Fibroblast of lung (primary cell): ENCODE data around the gene PBX1. TPM values are rescaled to one million over a fixed set of nuclear protein-coding genes. Genes with fewer than 3 reads are reported as not detected.

ENCODE experiments used
- DNase-seq, 2 donors: peaks; one replicate each; pipeline versions ENCODE4 v3.0.0 to v3.0.0-alpha.2; 2010; ENCODE audit warnings: low read depth in 2 of 2
- H2AFZ ChIP-seq: 2 replicates; pipeline ENCODE4 v1.5.1; 2012; ENCODE audit warnings: low read length, control low read depth, inconsistent platforms
- H3K27ac ChIP-seq: 2 replicates; pipeline ENCODE4 v1.5.1; 2011; ENCODE audit warnings: low read length, control low read depth; ENCODE audit not compliant: insufficient read depth
- H3K27me3 ChIP-seq: 2 replicates; pipeline ENCODE4 v1.5.1; 2011; ENCODE audit warnings: mild to moderate bottlenecking, low read length; ENCODE audit not compliant: control insufficient read depth, insufficient read depth
- H3K36me3 ChIP-seq: 2 replicates; pipeline ENCODE4 v1.5.1; 2011; ENCODE audit warnings: low read length; ENCODE audit not compliant: control insufficient read depth, insufficient read depth
- H3K4me1 ChIP-seq: 2 replicates; pipeline ENCODE4 v1.5.1; 2011; ENCODE audit warnings: low read length; ENCODE audit not compliant: control insufficient read depth, insufficient read depth; ENCODE audit errors: extremely low read depth
- H3K4me2 ChIP-seq: 2 replicates; pipeline ENCODE4 v1.5.1; 2011; ENCODE audit warnings: low read length, control low read depth; ENCODE audit not compliant: insufficient read depth; ENCODE audit errors: extremely low read depth
- H3K4me3 ChIP-seq, 4 experiments: fragments of 200-600 bp in 1 of 4; sonication (generic) in 1 of 4; replicated peaks in 1 of 4; 2 replicates each; pipeline ENCODE4 v1.5.1; 2011 to 2016; ENCODE audit warnings: low read length in 4 of 4, low read depth in 3 of 4, mild to moderate bottlenecking in 3 of 4, control low read depth in 2 of 4, inconsistent platforms in 1 of 4, mixed read lengths in 1 of 4; ENCODE audit not compliant: insufficient read depth in 1 of 4; ENCODE audit errors: control extremely low read depth in 1 of 4
- H3K79me2 ChIP-seq: 2 replicates; pipeline ENCODE4 v1.5.1; 2012; ENCODE audit warnings: mild to moderate bottlenecking, low read length, inconsistent platforms; ENCODE audit not compliant: control insufficient read depth, insufficient read depth
- H3K9ac ChIP-seq: 2 replicates; pipeline ENCODE4 v1.5.1; 2011; ENCODE audit warnings: mild to moderate bottlenecking, low read length, control low read depth; ENCODE audit not compliant: insufficient read depth
- H3K9me3 ChIP-seq: 2 replicates; pipeline ENCODE4 v1.5.1; 2012; ENCODE audit warnings: low read depth, low read length; ENCODE audit not compliant: control insufficient read depth, insufficient read depth
- H4K20me1 ChIP-seq: 2 replicates; pipeline ENCODE4 v1.5.1; 2011; ENCODE audit warnings: low read length; ENCODE audit not compliant: control insufficient read depth, insufficient read depth; ENCODE audit errors: extremely low read depth
- EZH2 ChIP-seq: IDR thresholded peaks from 2 replicates; pipeline ENCODE4 v1.5.1; 2012; ENCODE audit warnings: low read length, control low read depth, mild to moderate bottlenecking; ENCODE audit errors: missing control alignments
- polyA plus RNA-seq, 2 donors: library from polyadenylated mRNA; depleted of rRNA in 1 of 2; stranded (reverse) in 1 of 2; unstranded in 1 of 2; fragments of >200 nt; gene quantifications; 2 replicates each; pipeline ENCODE4 v1.2.1, GENCODE V29; 2011 to 2012; ENCODE audit warnings: missing spikeins in 1 of 2
- total RNA-seq: library from RNA; depleted of rRNA; stranded (reverse); fragments of >200 nt; gene quantifications from 2 replicates; pipeline ENCODE4 v1.2.1, GENCODE V29; 2014
- TF ChIP-seq, protein P1 (sequence below), 2 donors: IDR thresholded peaks in 1 of 2; conservative IDR thresholded peaks in 1 of 2; 1 replicate in 1 of 2; 2 replicates in 1 of 2; pipeline ENCODE4 v1.5.1; 2011 to 2012; ENCODE audit warnings: low read length in 2 of 2, control low read depth in 1 of 2, inconsistent platforms in 1 of 2, low read depth in 1 of 2, mild to moderate bottlenecking in 1 of 2

The PBX1 gene
- total and polyA plus RNA-seq, 2 donors (not counting 1 experiment from before 2014, with no cell fraction given), result 43.1 to 46.7 TPM

GRCh38 chr1:164772635-164773034 is 213.7 kb downstream of the PBX1 start:
- TF ChIP-seq EZH2, result no peak
- H3K27me3 ChIP-seq, result no peaks in the 10 kb centered on the region
- H3K9ac ChIP-seq, result no peak overlapping the region
- no peaks in the 10 kb centered on the region for H3K9me3 ChIP-seq
- peak; percentile 88 to 99 for DNase-seq
- no peaks in the 10 kb centered on the region for H4K20me1 ChIP-seq
- H3K4me2 ChIP-seq, result peak overlapping the region; percentile 41
- H3K79me2 ChIP-seq, result no peaks in the 10 kb centered on the region
- no peak overlapping the region for H2AFZ ChIP-seq
- peak overlapping the region; percentile 66 for H3K27ac ChIP-seq
- H3K36me3 ChIP-seq, result no peaks in the 10 kb centered on the region
- peaks cover 36% of the 10 kb centered on the region for H3K4me1 ChIP-seq
- no peak overlapping the region for H3K4me3 ChIP-seq

DNA sequence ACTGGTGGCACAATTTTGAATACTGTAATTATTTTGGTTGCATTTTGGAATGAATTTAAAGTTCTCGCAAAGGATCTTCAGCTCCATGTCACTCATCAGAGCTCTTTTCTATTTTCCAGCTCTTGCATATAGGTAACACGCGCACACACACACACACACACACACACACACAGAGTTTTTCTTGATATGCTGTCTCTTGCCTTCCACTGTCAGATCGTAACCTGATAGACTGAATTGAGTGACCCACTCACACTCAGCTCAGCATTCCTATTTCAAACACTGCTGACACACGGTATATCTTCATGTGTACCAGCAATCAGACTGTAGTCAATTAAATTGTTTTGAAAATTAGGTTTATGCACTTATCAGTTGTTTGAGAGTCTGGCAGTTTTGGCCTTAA is 214.1 kb downstream of the PBX1 start:
- Histone ChIP-seq H4K20me1 (no peaks in the 10 kb centered on the region), H3K4me2 (peak overlapping the region; percentile 37), H3K36me3 (no peaks in the 10 kb centered on the region), H2AFZ (no peak overlapping the region), H3K79me2 (no peaks in the 10 kb centered on the region), H3K9ac (no peak overlapping the region), H3K27ac (peak overlapping the region; percentile 66), H3K4me3 (no peak overlapping the region), H3K4me1 (peaks cover 32% of the 10 kb centered on the region), H3K27me3 (no peaks in the 10 kb centered on the region), H3K9me3 (no peaks in the 10 kb centered on the region)
- TF ChIP-seq, protein P1, sequence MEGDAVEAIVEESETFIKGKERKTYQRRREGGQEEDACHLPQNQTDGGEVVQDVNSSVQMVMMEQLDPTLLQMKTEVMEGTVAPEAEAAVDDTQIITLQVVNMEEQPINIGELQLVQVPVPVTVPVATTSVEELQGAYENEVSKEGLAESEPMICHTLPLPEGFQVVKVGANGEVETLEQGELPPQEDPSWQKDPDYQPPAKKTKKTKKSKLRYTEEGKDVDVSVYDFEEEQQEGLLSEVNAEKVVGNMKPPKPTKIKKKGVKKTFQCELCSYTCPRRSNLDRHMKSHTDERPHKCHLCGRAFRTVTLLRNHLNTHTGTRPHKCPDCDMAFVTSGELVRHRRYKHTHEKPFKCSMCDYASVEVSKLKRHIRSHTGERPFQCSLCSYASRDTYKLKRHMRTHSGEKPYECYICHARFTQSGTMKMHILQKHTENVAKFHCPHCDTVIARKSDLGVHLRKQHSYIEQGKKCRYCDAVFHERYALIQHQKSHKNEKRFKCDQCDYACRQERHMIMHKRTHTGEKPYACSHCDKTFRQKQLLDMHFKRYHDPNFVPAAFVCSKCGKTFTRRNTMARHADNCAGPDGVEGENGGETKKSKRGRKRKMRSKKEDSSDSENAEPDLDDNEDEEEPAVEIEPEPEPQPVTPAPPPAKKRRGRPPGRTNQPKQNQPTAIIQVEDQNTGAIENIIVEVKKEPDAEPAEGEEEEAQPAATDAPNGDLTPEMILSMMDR (conservative IDR thresholded peaks at IDR 0.05 in 1 of 2, IDR thresholded peaks at IDR 0.05 in 1 of 2; ENCODE audit: low read depth in 1 of 2, low read length in 2 of 2), result no peak
- no peak for TF ChIP-seq EZH2
- no peak for DNase-seq

GRCh38 chr1:164774413-164774812 is 215.4 kb downstream of the PBX1 start:
- Histone ChIP-seq H4K20me1 (no peaks in the 10 kb centered on the region), H3K27ac (peak overlapping the region; percentile 0), H3K79me2 (no peaks in the 10 kb centered on the region), H3K4me3 (no peak overlapping the region), H3K4me2 (peak overlapping the region; percentile 9), H3K36me3 (no peaks in the 10 kb centered on the region), H3K27me3 (no peaks in the 10 kb centered on the region), H3K9ac (no peak overlapping the region), H3K9me3 (no peaks in the 10 kb centered on the region), H2AFZ (no peak overlapping the region), H3K4me1 (peaks cover 28% of the 10 kb centered on the region)
- TF ChIP-seq, protein P1 (conservative IDR thresholded peaks at IDR 0.05 in 1 of 2, IDR thresholded peaks at IDR 0.05 in 1 of 2; ENCODE audit: low read depth in 1 of 2, low read length in 2 of 2), result peak; percentile 6 to 22
- TF ChIP-seq EZH2, result no peak
- no peak for DNase-seq
